Neural cell (in vitro differentiated cells): ENCODE measurements around the gene NFIA. TPM values are rescaled to one million over a fixed set of nuclear protein-coding genes. Genes with fewer than 3 reads are reported as not detected.

Experiments
- H2AFZ ChIP-seq: fragments of 200-600, 300-800 bp; sonication (generic), shearing (Covaris generic); 2 replicates; pipeline ENCODE4 v1.6.0; 2014; ENCODE audit warnings: low read depth, mild to moderate bottlenecking, antibody characterized with exemption, low read length, moderate library complexity
- H3F3A ChIP-seq: fragments of 200-600 bp; shearing (Covaris generic); 2 replicates; pipeline ENCODE4 v1.6.1; 2016; ENCODE audit warnings: mild to moderate bottlenecking, moderate library complexity, mixed read lengths, antibody characterized with exemption, low read length; ENCODE audit not compliant: insufficient read depth, poor library complexity, severe bottlenecking
- H3K27ac ChIP-seq: fragments of 200-600, 300-800 bp; sonication (generic), shearing (Covaris generic); 2 replicates; pipeline ENCODE4 v1.5.1; 2014; ENCODE audit warnings: mild to moderate bottlenecking, low read length, moderate library complexity
- H3K27me3 ChIP-seq: fragments of 300-800, 200-600 bp; sonication (generic), shearing (Covaris generic); 2 replicates; pipeline ENCODE4 v1.6.0; 2014; ENCODE audit warnings: mild to moderate bottlenecking, low read depth, low read length, moderate library complexity; ENCODE audit not compliant: insufficient read depth
- H3K36me3 ChIP-seq: fragments of 300-800, 200-600 bp; sonication (generic), shearing (Covaris generic); 2 replicates; pipeline ENCODE4 v1.5.1; 2014; ENCODE audit warnings: mild to moderate bottlenecking, antibody characterized with exemption, low read length, moderate library complexity; ENCODE audit not compliant: insufficient read depth
- H3K4me2 ChIP-seq: fragments of 300-800, 200-600 bp; sonication (generic), shearing (Covaris generic); 2 replicates; pipeline ENCODE4 v1.6.0; 2014; ENCODE audit warnings: mild to moderate bottlenecking, low read length
- H3K4me3 ChIP-seq: fragments of 300-800, 200-600 bp; sonication (generic), shearing (Covaris generic); 2 replicates; pipeline ENCODE4 v1.5.1; 2014; ENCODE audit warnings: mild to moderate bottlenecking, low read length, moderate library complexity
- H3K79me2 ChIP-seq: fragments of 200-600 bp; shearing (Covaris generic); replicated peaks from 2 replicates; pipeline ENCODE4 v1.6.0; 2014; ENCODE audit warnings: mild to moderate bottlenecking, low read length, moderate library complexity; ENCODE audit not compliant: insufficient read depth
- H3K9ac ChIP-seq: fragments of 300-800, 200-600 bp; sonication (generic), shearing (Covaris generic); 2 replicates; pipeline ENCODE4 v1.6.1; 2016; ENCODE audit warnings: mild to moderate bottlenecking, low read length, mixed read lengths
- H3K9me2 ChIP-seq: fragments of 200-600 bp; shearing (Covaris generic); 2 replicates; pipeline ENCODE4 v1.6.1; 2016; ENCODE audit warnings: mild to moderate bottlenecking, low read length, mixed read lengths; ENCODE audit not compliant: insufficient read depth
- H3K9me3 ChIP-seq: fragments of 200-600, 300-800 bp; sonication (generic), shearing (Covaris generic); 2 replicates; pipeline ENCODE4 v1.6.1; 2016; ENCODE audit warnings: mild to moderate bottlenecking, mixed run types, low read length, moderate library complexity, mixed read lengths
- H4K20me1 ChIP-seq: fragments of 200-600 bp; shearing (Covaris generic); 2 replicates; pipeline ENCODE4 v1.6.1; 2016; ENCODE audit warnings: mild to moderate bottlenecking, mixed run types; ENCODE audit not compliant: insufficient read depth
- CTCF ChIP-seq: fragments of 450-650 bp; IDR thresholded peaks from 2 replicates; pipeline ENCODE4 v1.5.1; 2014; ENCODE audit warnings: antibody characterized with exemption, mild to moderate bottlenecking, moderate library complexity; ENCODE audit not compliant: poor library complexity, severe bottlenecking
- EP300 ChIP-seq: fragments of 450-650 bp; conservative IDR thresholded peaks from 2 replicates; pipeline ENCODE4 v1.6.1; 2014; ENCODE audit warnings: antibody characterized with exemption, mild to moderate bottlenecking, moderate library complexity; ENCODE audit not compliant: poor library complexity, severe bottlenecking
- EZH2 ChIP-seq: fragments of 200-600, 300-800 bp; shearing (Covaris generic), sonication (generic); IDR thresholded peaks from 2 replicates; pipeline ENCODE4 v1.6.1; 2014; ENCODE audit warnings: antibody characterized with exemption, low read length, borderline replicate concordance, mild to moderate bottlenecking; ENCODE audit not compliant: insufficient read depth, poor library complexity, severe bottlenecking
- MXI1 ChIP-seq: fragments of 450-650 bp; conservative IDR thresholded peaks from 2 replicates; pipeline ENCODE4 v1.6.1; 2014; ENCODE audit warnings: antibody characterized with exemption, mild to moderate bottlenecking; ENCODE audit not compliant: poor library complexity, severe bottlenecking
- POLR2AphosphoS5 ChIP-seq: IDR thresholded peaks from 2 replicates; pipeline ENCODE4 v1.6.1; 2012
- RAD21 ChIP-seq: fragments of 450-650 bp; conservative IDR thresholded peaks from 2 replicates; pipeline ENCODE4 v1.6.1; 2014; ENCODE audit warnings: antibody characterized with exemption, mild to moderate bottlenecking, moderate library complexity
- REST ChIP-seq: IDR thresholded peaks from 2 replicates; pipeline ENCODE4 v1.6.1; 2012; ENCODE audit warnings: borderline replicate concordance
- SMC3 ChIP-seq: fragments of 450-650 bp; conservative IDR thresholded peaks from 2 replicates; pipeline ENCODE4 v1.6.1; 2014; ENCODE audit warnings: antibody characterized with exemption, mild to moderate bottlenecking, moderate library complexity; ENCODE audit not compliant: poor library complexity
- TAF1 ChIP-seq: IDR thresholded peaks from 2 replicates; pipeline ENCODE4 v1.6.1; 2012; ENCODE audit warnings: low read depth
- polyA plus RNA-seq: library from polyadenylated mRNA; depleted of rRNA; stranded (reverse); fragments of >200 nt; gene quantifications from 2 replicates; pipeline ENCODE4 v1.2.3, GENCODE V29; 2014

NFIA gene
- polyA plus RNA-seq, 1 donor from 2014 or later = 0.47 TPM

GRCh38 chr1:61403679-61404596 lies 321.6 kb downstream of the NFIA start:
- Histone ChIP-seq H3K36me3 (no peaks in the 10 kb centered on the region), H3F3A (no peaks in the 10 kb centered on the region), H3K27ac (no peak overlapping the region), H3K79me2 (no peaks in the 10 kb centered on the region), H3K4me3 (no peak overlapping the region), H3K9me3 (no peaks in the 10 kb centered on the region), H2AFZ (no peak overlapping the region), H3K9me2 (no peaks in the 10 kb centered on the region), H4K20me1 (no peaks in the 10 kb centered on the region), H3K9ac (no peak overlapping the region), H3K4me2 (no peak overlapping the region), H3K27me3 (no peaks in the 10 kb centered on the region)
- TF ChIP-seq CTCF (no peak), POLR2AphosphoS5 (no peak), EZH2 (no peak), SMC3 (no peak), REST (no peak), TAF1 (no peak), EP300 (no peak), RAD21 (no peak), MXI1 (no peak)

GRCh38 chr1:61404597-61405376 lies 322.4 kb downstream of the NFIA start:
- Histone ChIP-seq H3K4me3 (no peak overlapping the region), H2AFZ (no peak overlapping the region), H3F3A (no peaks in the 10 kb centered on the region), H3K27me3 (no peaks in the 10 kb centered on the region), H3K79me2 (no peaks in the 10 kb centered on the region), H3K36me3 (no peaks in the 10 kb centered on the region), H3K9me3 (no peaks in the 10 kb centered on the region), H3K4me2 (no peak overlapping the region), H3K9me2 (no peaks in the 10 kb centered on the region), H3K27ac (no peak overlapping the region), H4K20me1 (no peaks in the 10 kb centered on the region), H3K9ac (no peak overlapping the region)
- TF ChIP-seq TAF1 = no peak
- TF ChIP-seq REST = no peak
- no peak for TF ChIP-seq EZH2
- TF ChIP-seq RAD21 = no peak
- no peak for TF ChIP-seq MXI1
